Activated naive CD4-positive, alpha-beta T cell treated with anti-CD3 and anti-CD28 coated beads for 36 hours (primary cell): ENCODE data around the gene PLXNA4. TPM values are rescaled to one million over a fixed set of nuclear protein-coding genes. Genes with fewer than 3 reads are reported as not detected.

ENCODE experiments used
- CTCF ChIA-PET: fragments of 350-600 bp; sonication (Branson Sonifier 250); formaldehyde crosslinking; loops from one replicate; lab custom pipeline; 2021; ENCODE audit warnings: antibody characterized with exemption; lab: Charles Lee
- DNase-seq: peaks from one replicate; pipeline ENCODE4 v3.0.0-alpha.2; 2020
- H3K27ac Mint-ChIP-seq: one replicate; pipeline ENCODE4 v1.8.0; 2021; ENCODE audit warnings: mild to moderate bottlenecking, mixed read lengths
- H3K27me3 Mint-ChIP-seq: one replicate; pipeline ENCODE4 v1.8.0; 2021; ENCODE audit warnings: low read depth, mixed read lengths
- H3K36me3 Mint-ChIP-seq: one replicate; pipeline ENCODE4 v1.8.0; 2021; ENCODE audit warnings: low read depth, mixed read lengths
- H3K4me1 Mint-ChIP-seq: one replicate; pipeline ENCODE4 v1.8.0; 2021; ENCODE audit warnings: low read depth, mixed read lengths
- H3K4me3 Mint-ChIP-seq: one replicate; pipeline ENCODE4 v1.8.0; 2021; ENCODE audit warnings: mild to moderate bottlenecking, moderate library complexity, mixed read lengths
- H3K9me3 Mint-ChIP-seq: one replicate; pipeline ENCODE4 v1.8.0; 2021; ENCODE audit warnings: mixed read lengths
- intact Hi-C: fragments of 100-400 bp; cut with micrococcal nuclease; formaldehyde crosslinking; loops from one replicate; pipeline ENCODE4 v1.15.1; 2023
- total RNA-seq, 2 experiments: library from RNA; stranded (reverse); gene quantifications; one replicate each; pipeline ENCODE4 v1.2.3, GENCODE V29; 2021

The PLXNA4 gene
- total RNA-seq, 2 experiments from 2014 or later: 0.02 to 0.05 TPM

DNA sequence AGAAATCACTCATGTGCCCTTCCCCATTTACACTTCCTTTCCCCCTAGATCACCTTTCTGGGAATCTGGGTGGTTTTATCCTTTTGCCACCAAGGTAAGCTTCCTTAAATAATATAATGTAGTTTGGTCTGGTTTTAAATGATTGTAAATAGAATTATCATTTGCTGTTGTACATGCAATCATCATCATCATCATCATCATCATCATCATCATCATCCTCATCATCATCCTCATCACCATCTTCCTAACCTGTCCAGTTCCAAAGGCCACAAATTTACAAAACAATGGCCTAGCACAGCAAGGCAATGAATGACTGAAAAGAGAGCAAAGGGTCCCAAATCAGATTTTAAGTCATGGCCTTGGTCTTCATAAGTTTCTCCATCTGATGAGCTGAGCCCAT, 329.7 kb downstream of the PLXNA4 start:
- CTCF ChIA-PET: no interaction called here
- intact Hi-C loops: no loop called here
- no peak overlapping the region for H3K4me3 Mint-ChIP-seq
- peaks cover 27% of the 10 kb centered on the region for H3K27me3 Mint-ChIP-seq
- H3K4me1 Mint-ChIP-seq: no peaks in the 10 kb centered on the region
- H3K9me3 Mint-ChIP-seq: peaks cover 6% of the 10 kb centered on the region
- DNase-seq: no peak
- H3K36me3 Mint-ChIP-seq: peaks cover 3% of the 10 kb centered on the region
- H3K27ac Mint-ChIP-seq: no peak overlapping the region

DNA sequence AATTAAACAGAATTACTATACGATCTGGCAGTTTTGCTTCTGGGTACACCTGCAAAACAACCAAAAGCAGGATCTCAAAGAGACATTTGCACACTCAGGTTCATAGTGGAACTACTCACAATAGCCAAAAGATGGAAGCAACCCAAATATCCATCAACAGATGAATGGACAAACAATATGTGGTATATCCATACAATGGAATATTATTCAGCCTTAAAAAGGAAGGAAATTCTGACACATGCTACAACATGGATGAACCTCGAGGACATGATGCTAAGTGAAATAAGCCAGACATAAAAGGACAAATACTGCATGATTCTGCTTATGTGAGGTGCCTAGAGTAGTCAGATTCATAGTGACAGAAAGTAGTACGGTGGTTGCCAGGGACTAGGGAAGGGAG, 330.7 kb downstream of the PLXNA4 start:
- H3K36me3 Mint-ChIP-seq: peaks cover 3% of the 10 kb centered on the region
- peaks cover 6% of the 10 kb centered on the region for H3K9me3 Mint-ChIP-seq
- no peak overlapping the region for H3K4me3 Mint-ChIP-seq
- DNase-seq: no peak
- no peaks in the 10 kb centered on the region for H3K4me1 Mint-ChIP-seq
- no peak overlapping the region for H3K27ac Mint-ChIP-seq
- peaks cover 27% of the 10 kb centered on the region for H3K27me3 Mint-ChIP-seq
- CTCF ChIA-PET: no interaction called here
- intact Hi-C loops: no loop called here

DNA sequence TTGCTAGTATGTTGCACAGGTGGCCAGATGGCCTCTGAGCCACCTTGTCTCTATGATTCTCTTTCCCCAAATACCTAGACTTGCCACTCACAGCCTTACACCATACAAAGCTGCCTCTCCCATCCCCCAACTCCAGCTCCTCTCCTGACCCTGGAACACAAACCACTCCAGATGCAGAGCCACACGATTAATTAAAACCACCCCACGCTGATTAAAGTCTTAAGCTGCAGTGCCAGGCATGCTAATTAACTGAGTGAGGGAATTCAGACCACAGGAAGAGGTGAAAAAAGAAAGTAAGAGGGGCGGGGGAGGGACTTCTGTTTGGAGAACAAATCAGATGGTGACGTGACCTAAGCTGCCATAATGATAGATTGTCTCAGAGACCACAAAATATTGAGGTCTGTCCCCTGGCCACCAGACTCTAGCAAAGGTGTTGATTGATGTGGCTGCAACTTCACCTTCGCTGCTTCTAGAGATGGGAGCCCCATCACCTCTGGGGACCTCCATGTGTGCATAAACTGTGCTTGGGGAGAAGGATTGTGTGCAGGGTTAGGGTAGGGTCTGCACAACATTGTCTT, 331.3 kb downstream of the PLXNA4 start:
- Mint-ChIP-seq H3K27me3 (peaks cover 22% of the 10 kb centered on the region), H3K4me1 (no peaks in the 10 kb centered on the region), H3K36me3 (peaks cover 3% of the 10 kb centered on the region), H3K9me3 (peaks cover 6% of the 10 kb centered on the region), H3K4me3 (no peak overlapping the region), H3K27ac (no peak overlapping the region)
- DNase-seq: no peak
- CTCF ChIA-PET: no interaction called here
- intact Hi-C loops: no loop called here

DNA sequence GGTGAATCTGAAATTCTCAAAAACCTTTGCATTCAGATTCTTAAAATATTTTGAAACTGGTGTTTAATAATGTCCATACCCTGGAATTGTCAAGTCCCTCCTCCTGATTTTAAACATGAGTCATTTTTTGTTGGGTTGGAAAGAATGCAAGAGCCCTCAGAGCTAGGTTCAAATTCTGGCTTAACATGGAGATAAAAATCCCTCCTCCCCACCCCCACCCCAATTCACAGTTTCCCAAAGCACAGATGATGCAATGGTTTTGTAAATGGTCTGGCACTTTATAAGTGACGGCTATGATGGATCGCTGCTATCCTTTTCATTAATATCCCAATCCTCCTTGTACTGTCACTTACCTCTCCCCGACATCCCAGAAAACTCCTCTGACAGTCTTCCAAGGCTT, 332.8 kb downstream of the PLXNA4 start:
- H3K9me3 Mint-ChIP-seq: peaks cover 6% of the 10 kb centered on the region
- intact Hi-C loops: no loop called here
- no peak overlapping the region for H3K27ac Mint-ChIP-seq
- no peak overlapping the region for H3K4me3 Mint-ChIP-seq
- CTCF ChIA-PET: no interaction called here
- no peak for DNase-seq
- peaks cover 17% of the 10 kb centered on the region for H3K27me3 Mint-ChIP-seq
- no peaks in the 10 kb centered on the region for H3K4me1 Mint-ChIP-seq
- H3K36me3 Mint-ChIP-seq: peaks cover 3% of the 10 kb centered on the region

DNA sequence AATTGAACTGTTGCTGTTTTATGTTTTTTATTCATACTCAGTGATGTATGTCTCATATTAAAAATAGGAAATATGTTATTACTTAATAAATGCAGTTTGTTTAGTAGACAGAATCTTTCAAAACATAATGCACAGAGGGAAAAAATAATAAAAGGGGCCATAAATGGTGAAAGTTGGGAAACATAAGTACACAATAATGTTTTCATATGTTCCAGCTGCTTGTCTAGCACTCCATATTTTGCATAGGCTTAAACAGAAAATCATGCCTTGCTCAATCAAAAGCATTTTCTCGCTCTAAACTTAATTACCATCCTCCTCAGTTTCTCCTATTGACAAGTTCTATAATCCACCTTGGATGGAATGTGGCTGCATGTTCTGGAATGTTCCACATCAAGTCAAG, 333.2 kb downstream of the PLXNA4 start:
- peaks cover 6% of the 10 kb centered on the region for H3K9me3 Mint-ChIP-seq
- no peak overlapping the region for H3K4me3 Mint-ChIP-seq
- peaks cover 13% of the 10 kb centered on the region for H3K27me3 Mint-ChIP-seq
- H3K36me3 Mint-ChIP-seq: peaks cover 3% of the 10 kb centered on the region
- CTCF ChIA-PET: no interaction called here
- H3K27ac Mint-ChIP-seq: no peak overlapping the region
- no peak for DNase-seq
- intact Hi-C loops: no loop called here
- no peaks in the 10 kb centered on the region for H3K4me1 Mint-ChIP-seq

DNA sequence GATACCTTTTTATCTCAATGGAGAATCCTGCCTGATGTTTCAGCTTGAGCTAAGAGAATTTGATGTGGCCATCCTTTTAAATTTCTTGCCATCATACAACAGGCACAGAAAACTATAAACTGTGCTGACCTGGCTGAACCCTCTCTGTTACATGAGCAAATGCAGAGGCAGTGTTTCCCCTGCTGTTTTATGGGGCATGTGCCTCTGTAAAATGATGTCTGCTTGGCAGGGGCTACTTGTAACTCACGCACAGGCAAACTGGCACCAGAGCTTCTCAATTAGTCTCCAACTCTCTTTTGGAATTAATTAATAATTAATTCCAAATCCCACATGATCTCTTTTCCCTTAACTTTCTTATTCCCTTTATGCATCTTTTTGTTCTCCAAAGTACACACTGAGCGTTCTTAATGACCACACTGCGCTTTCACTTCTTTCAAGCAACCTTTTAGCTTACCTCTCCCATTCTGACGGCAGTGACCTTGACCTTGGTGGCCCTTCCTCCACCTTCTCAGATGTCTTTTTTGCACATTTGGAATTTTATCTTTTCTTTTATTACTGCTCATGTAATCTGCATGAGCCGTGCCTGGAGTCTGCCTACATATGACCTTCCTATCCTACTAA, 334.0 kb downstream of the PLXNA4 start:
- Mint-ChIP-seq H3K4me3 (no peak overlapping the region), H3K36me3 (peaks cover 3% of the 10 kb centered on the region), H3K27ac (no peak overlapping the region), H3K27me3 (peaks cover 13% of the 10 kb centered on the region), H3K9me3 (peaks cover 6% of the 10 kb centered on the region), H3K4me1 (no peaks in the 10 kb centered on the region)
- CTCF ChIA-PET: interaction anchor here (0.7 kb wide), 1 partner anchor 191 kb away, joined by 3 read pairs; no protein-coding TSS in a partner anchor
- intact Hi-C loops: no loop called here
- no peak for DNase-seq

DNA sequence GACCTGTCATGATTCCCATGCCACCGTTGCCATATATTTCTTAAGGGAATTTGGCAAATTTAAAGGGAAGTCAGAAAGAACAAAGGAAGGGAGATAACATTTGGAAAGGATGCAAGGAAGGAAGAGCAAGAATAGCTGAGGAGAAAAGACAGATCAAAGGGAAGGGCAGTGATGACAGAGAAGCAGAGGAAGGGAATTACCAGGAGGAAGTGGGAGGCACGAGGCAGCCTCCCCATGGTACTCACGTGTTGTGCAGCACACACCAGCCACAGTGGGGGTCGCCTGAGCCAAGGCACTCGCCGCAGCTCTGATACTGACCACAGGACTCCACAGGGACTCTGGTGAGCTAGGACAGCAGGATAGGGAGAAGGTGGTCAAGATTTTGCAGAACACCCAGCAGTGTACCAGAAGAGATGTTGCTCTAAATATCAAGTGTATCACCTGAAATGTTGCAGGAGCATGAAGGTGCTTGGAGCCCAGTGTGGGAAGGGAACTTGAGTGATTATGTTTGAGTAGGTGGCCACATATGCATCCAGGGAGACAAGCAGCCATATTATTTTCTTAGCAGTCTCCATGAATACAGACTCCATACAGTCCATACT, 335.3 kb downstream of the PLXNA4 start:
- Mint-ChIP-seq H3K4me3 (no peak overlapping the region), H3K27ac (no peak overlapping the region), H3K4me1 (no peaks in the 10 kb centered on the region), H3K9me3 (peaks cover 6% of the 10 kb centered on the region), H3K27me3 (peaks cover 5% of the 10 kb centered on the region), H3K36me3 (peaks cover 3% of the 10 kb centered on the region)
- no peak for DNase-seq
- CTCF ChIA-PET: no interaction called here
- intact Hi-C loops: no loop called here

DNA sequence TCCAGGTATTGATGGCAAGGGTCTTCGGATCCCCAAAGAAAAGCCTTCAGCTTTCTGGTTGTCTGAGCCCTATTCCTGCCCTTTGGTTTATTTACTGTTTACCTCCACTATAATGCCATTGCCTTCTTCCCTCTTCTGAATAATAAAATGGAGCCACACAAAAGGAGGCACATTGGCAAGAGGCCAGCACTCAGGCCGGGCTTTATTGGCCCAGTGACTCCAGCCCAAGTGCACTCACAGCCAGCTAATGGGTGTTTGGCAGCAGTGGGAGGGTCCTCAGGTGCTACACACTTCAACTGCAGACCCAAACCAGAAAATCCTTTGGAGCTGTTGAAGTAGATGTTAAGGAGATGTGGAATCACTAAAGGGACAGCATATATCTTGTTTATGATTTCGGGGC, 336.0 kb downstream of the PLXNA4 start:
- no peak for DNase-seq

DNA sequence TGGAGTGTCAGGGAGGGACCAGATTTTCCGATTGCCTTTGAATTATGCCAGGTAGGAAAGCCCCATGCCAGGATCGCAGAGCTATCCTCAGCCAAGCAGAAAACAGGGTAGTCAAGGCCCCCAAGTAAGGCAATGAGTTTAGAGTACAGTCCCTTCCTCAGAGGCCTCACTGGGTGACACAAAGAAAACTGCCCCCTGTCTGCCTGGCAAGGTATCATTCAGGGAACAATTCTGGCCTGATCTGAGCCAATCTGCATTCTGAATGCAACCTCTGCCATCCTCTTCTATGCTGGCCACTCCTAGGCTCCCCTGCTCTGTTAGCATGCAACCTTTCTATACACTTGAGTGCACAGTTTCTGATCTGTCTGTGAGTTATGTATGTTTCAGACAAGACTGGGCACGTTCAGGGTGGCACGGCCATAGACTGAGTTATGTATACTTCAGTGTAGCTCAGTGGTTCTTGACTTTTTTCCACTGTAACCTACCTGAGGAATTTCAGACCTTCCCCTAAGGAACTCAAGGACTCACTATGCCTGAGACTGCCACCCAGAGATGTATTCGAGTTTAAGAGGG, 336.8 kb downstream of the PLXNA4 start:
- Mint-ChIP-seq H3K9me3 (no peaks in the 10 kb centered on the region), H3K27ac (no peak overlapping the region), H3K27me3 (no peaks in the 10 kb centered on the region), H3K4me3 (no peak overlapping the region), H3K36me3 (no peaks in the 10 kb centered on the region), H3K4me1 (no peaks in the 10 kb centered on the region)
- DNase-seq: no peak
- CTCF ChIA-PET: no interaction called here
- intact Hi-C loops: no loop called here

More for the DNA sequence above, 336.0 kb downstream of the PLXNA4 start:
- Mint-ChIP-seq H3K36me3 (no peaks in the 10 kb centered on the region), H3K27me3 (peaks cover 3% of the 10 kb centered on the region), H3K9me3 (peaks cover under 1% of the 10 kb centered on the region), H3K27ac (no peak overlapping the region), H3K4me1 (no peaks in the 10 kb centered on the region), H3K4me3 (no peak overlapping the region)
- CTCF ChIA-PET: no interaction called here
- intact Hi-C loops: no loop called here

DNA sequence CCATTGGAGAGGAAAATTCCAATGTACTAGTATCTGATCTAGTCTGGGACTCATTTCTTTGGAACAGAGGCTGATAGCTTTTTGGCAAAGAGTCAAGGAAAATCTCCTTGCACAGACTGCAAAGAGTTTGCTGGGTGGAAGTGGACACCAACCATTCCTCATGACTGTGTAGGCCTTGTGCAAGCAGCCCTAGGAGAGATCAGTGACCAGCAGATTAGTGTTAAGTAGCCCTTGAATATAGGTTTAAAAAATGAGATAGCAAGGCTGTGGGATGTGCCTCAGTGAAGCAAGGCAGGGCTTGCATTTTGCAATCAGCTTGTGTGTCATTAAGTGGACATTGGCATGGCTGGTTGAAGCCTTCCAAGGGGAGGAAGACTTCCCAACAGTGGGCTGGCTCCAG, 341.6 kb downstream of the PLXNA4 start:
- H3K27me3 Mint-ChIP-seq: no peaks in the 10 kb centered on the region

DNA sequence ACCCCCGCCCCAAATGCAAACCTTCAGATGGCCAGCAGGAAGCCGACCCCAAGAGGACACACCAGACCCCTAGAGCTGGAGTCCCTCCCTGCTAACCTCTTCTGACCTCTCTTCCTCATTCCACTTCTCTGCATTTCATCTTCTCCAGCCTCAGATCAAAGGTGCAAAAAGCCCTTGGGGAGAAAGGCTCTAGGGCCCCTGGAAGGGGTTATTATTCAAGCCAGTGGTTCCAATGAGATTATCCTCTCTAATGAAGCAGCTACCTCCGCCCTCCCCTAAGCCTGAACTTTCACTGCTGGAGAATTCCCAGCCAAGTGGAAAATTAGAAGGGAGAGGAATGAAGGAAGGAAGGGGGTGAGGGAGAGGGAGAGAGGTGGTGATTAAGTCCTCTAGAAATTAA, 343.9 kb downstream of the PLXNA4 start:
- CTCF ChIA-PET: interaction anchor here (0.8 kb wide), 1 partner anchor 86 kb away, joined by 3 read pairs; no protein-coding TSS in a partner anchor
- DNase-seq: no peak

More for the DNA sequence above, 341.6 kb downstream of the PLXNA4 start:
- intact Hi-C loops: no loop called here
- H3K4me3 Mint-ChIP-seq: no peak overlapping the region
- no peaks in the 10 kb centered on the region for H3K9me3 Mint-ChIP-seq
- no peaks in the 10 kb centered on the region for H3K4me1 Mint-ChIP-seq
- no peaks in the 10 kb centered on the region for H3K36me3 Mint-ChIP-seq
- CTCF ChIA-PET: no interaction called here
- H3K27ac Mint-ChIP-seq: no peak overlapping the region
- DNase-seq: no peak

DNA sequence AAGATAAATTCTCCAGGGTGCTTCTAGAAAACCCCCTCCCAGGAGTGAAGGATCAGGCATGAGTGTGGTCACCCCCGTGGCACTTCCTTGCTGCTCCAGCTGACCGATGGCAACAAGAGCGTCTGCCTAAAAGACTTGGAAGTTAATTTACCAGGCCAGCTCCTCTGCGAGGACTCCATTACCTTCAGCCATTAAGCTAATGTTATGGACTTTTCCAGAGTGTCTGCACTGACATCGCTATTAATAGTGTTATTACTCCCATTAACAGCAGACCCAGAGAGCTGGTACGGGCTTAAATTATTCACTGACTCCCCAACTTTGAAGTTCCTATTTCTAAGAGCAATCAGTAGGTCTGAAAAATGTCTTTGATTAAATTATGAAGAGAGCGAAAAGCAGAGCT, 345.8 kb downstream of the PLXNA4 start:
- Mint-ChIP-seq H3K36me3 (no peaks in the 10 kb centered on the region), H3K4me3 (no peak overlapping the region), H3K4me1 (no peaks in the 10 kb centered on the region), H3K27me3 (peaks cover 2% of the 10 kb centered on the region), H3K9me3 (no peaks in the 10 kb centered on the region), H3K27ac (no peak overlapping the region)
- intact Hi-C loops: no loop called here
- DNase-seq: no peak
- CTCF ChIA-PET: no interaction called here

More for the DNA sequence above, 343.9 kb downstream of the PLXNA4 start:
- no peaks in the 10 kb centered on the region for H3K36me3 Mint-ChIP-seq
- no peak overlapping the region for H3K27ac Mint-ChIP-seq
- no peaks in the 10 kb centered on the region for H3K27me3 Mint-ChIP-seq
- no peak overlapping the region for H3K4me3 Mint-ChIP-seq
- H3K4me1 Mint-ChIP-seq: no peaks in the 10 kb centered on the region
- no peaks in the 10 kb centered on the region for H3K9me3 Mint-ChIP-seq
- intact Hi-C loops: no loop called here

DNA sequence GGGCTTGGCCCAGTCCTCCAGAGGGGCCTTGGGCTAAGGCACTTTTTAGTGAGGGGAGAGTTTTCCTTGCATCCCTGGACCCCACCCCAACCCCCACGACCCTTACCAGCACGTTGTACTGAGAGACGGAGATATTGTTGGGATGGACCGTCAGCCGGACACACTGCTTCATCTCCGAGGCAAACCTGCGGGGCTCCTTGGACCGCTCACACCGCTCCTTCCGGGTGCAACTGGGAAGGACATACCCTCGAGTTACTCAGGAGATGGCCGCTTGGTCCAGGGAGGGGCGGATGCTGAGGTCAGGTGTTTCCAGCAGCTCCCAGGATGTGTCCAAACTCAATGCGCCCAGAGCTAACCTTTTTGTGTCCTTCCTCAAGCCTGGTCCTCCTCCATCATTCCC, 348.0 kb downstream of the PLXNA4 start:
- Mint-ChIP-seq H3K9me3 (no peaks in the 10 kb centered on the region), H3K36me3 (no peaks in the 10 kb centered on the region), H3K27me3 (peaks cover 6% of the 10 kb centered on the region), H3K27ac (no peak overlapping the region), H3K4me3 (no peak overlapping the region), H3K4me1 (no peaks in the 10 kb centered on the region)
- intact Hi-C loops: no loop called here
- DNase-seq: no peak
- CTCF ChIA-PET: no interaction called here
